GM18519 (cell line): ENCODE measurements around the gene PAIP2.
A peak's percentile ranks its signal among the peaks of the same experiment; 100 is the strongest.
"Not testable (repeated sequence)": the region's sequence is repeated elsewhere in the genome, so short reads cannot be mapped to it uniquely, and the experiment has no call there.

Experiments
- ATAC-seq: cut with Tn5 transposase; IDR thresholded peaks from one replicate; pipeline ENCODE4 v1.9.1; 2021; ENCODE audit warnings: mild to moderate bottlenecking, moderate library complexity; ENCODE audit not compliant: unreplicated experiment, low FRiP score

PAIP2 gene, protein sequence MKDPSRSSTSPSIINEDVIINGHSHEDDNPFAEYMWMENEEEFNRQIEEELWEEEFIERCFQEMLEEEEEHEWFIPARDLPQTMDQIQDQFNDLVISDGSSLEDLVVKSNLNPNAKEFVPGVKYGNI

DNA sequence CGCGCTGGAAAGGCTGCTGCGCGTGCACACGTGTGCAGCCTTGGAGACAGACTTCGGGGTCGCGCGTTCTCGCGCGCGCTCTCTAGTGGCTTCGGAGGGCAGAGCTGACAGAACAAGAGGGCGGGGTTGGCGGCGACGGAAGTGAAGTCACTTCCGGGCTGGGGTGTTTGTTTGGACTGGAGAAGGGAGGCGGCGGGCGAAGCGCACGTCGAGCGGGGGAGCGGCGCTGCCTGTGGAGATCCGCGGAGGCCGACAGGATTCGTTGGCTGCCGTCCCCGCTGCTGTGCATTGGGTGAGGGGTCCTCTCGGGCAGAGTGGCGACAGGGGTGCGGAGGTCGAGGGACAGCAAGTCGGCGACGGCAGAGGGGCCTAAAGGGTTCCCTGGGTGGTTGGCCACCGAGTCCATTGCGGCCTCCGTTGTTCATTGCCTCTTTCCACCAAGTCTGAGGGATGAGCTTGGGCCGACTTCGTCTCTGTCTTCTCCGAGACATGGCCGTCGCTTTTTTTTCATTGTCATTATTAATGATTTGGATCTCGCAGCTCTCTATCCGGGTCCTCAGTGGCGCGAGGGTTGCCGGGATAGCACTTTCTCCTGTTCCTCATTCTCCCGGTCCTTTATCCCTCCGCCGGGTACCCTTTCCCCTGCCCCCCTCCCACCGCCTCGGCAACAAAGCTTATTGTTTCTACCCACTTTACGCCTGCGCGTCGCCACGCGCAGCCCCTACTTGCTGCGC lies at the start of gene PAIP2:
TSS of gene PAIP2 (plus strand) at position 166 of the 734 bp plus-strand sequence. CDS start 21,931 bp downstream, outside the sequence.
- peak; percentile 87 for ATAC-seq

DNA sequence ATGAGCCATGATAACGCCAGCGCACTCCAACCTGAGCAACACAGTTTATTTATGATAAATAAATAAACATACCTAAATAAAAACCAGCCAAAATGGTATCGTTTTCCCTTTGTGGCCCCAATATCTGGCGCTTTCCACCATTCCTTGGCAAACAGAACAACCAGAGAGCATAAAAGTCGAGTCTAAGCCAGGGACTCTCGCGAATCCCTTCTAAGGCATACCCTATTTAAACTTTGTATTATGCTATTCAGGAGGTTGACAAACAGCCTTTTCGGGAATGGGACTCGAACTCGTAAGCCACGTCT lies 48.5 kb upstream of the PAIP2 start:
- ATAC-seq = no peak

DNA sequence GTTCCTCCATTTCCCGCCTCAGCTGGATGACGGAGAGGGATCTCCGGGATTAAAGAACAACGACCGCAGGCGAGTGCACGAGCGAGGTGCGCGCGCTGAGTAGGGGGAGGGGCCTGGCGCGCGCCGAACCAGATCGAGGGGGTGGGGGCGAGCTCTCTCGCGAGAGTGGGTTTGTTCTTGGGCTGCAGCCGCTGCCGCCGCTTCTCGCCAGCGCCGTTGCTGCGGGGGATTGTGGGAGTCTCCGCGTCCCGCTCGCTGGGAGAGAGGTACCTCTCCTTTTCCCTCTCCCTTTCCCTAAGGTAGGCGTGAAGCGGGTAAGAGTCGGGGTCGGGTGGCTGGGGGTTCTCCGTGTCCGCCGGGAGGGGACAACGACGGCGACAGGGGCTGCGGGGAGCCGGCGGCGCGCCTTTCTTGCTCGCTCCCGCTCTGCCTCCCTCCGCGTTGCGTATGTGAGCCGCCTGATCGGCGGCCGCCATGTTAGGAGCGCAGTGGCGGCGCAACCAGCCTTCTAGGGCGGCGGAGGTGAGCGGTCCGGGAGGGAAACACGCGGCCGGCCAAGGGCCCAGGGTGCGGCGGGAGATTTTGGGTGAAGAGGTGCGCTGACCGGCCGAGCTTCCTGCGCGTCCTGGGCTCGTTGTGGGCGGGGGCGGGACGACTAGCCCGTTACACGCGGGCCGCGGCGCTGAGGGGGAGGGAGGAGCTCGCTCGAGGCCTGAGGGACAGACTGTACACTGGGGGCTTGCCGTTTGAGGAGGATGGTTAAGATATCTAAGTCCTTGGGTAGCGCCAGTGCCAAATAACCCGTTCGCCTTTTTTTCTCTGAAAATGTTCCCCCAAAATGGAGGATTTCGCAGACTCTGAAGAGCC lies 47.9 kb upstream of the PAIP2 start, which contains the start of gene MATR3:
TSS of gene MATR3 (plus strand) at position 234 of the 867 bp plus-strand sequence. CDS start 13,676 bp downstream, outside the sequence.
- peak; percentile 57 for ATAC-seq

DNA sequence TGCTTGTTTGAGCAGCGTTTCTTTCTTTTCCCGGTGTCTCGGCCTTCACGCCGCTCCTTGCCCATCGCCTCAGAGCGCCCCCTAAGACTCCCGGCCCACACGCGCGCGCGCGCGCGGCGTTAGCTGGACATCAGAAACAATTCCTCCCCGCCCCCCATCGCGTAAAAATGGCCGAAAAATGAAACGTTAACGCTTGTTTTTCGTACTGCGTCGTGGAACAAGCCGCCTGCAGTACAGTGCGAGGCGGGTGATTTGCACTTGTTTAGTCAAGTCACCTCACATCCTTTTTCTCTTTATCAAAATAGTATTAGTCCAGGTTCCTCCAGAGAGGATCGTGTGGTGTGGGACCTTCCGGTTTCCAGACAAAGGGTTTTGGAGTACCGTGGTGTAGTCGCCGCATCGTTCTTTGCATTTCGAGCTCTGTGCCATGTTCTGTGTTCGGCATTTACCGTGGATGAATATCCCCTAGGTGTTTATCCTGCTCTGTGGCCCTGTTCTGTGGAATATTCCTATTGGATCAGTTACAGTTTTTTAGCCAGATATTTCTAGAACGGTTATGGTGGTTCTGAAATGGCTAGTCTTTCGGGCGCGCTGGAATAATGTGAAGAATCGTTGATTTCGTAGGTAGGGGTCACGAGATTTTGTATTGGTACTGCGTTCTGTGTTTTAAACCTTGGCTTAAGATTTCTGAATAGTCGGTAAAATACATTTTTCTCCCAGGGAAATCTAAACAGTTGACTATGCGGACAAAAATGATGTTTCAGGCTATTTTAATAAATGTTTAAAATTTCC lies 47.1 kb upstream of the PAIP2 start:
- peak; percentile 3 for ATAC-seq

DNA sequence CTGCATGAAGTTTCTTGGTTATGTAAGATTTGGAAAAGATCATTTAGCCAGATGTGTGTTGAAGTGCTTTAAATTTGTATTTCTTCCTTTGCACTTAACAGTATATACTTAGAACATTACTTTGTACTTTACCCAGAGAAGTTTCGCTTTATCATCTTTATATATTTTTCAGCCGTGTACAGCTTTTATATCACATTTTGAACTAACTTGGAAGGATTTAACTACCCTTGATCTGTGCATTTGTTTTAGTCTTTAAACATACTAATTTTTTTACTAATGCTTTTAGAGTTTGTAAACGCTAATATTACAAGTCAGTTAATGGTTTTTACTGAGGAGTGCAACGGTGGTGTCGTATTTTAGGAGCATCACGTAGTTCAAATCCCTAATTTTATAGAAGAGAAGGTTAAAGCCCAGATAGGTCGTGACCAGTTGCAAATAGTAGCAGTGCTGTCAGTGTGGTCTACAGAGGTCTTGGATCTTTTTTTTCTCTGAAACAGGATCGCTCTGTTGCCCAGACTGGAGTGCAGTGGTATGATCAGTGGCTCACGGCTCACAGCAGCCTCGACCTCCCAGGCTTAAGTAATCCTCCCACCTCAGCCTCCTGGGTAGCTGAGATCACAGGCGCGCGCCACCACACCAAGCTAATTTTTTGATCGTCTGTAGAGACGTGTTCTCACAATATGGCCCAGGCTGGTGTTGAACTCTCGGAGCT lies 46.2 kb upstream of the PAIP2 start:
- no peak for ATAC-seq

DNA sequence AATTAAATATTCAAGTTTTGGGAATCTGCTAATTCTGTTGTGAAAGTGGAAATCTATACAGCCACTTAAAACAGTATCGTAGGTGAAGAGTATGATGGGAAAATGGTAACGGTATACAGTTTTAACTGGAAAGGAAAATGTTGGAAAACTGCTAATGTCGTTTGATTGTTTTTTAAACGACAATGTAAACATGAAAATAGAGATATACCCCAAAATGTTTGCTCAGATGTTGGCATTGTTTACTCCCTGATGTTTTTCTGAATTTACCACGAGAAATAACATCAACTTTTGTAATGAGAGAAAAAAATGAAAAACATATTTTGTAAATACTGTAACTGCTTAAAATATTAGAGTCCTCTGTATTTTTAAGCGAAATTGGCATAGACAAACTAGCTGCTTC lies 45.5 kb upstream of the PAIP2 start:
- no peak for ATAC-seq

DNA sequence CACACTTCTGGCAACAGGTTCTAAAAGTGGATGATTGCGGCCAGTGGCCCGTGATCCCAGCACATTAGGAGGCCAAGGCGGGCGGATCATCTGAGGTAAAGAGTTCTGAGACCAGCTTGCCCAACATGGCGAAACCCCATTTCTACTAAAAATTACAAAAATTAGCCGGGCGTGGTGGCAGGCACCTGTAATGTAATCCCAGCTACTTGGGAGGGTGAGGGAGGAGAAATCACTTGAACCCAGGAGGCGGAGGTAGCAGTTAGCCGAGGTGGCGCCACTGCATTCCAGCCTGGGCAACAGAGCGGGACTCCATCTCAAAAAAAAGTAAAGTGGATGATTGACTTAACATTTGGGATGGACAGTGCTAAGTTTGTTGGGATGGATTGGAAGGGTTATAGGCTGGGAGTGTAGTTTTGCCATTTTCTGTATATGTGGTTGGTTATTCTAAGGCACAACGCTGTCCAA lies 44.8 kb upstream of the PAIP2 start:
- no peak for ATAC-seq

DNA sequence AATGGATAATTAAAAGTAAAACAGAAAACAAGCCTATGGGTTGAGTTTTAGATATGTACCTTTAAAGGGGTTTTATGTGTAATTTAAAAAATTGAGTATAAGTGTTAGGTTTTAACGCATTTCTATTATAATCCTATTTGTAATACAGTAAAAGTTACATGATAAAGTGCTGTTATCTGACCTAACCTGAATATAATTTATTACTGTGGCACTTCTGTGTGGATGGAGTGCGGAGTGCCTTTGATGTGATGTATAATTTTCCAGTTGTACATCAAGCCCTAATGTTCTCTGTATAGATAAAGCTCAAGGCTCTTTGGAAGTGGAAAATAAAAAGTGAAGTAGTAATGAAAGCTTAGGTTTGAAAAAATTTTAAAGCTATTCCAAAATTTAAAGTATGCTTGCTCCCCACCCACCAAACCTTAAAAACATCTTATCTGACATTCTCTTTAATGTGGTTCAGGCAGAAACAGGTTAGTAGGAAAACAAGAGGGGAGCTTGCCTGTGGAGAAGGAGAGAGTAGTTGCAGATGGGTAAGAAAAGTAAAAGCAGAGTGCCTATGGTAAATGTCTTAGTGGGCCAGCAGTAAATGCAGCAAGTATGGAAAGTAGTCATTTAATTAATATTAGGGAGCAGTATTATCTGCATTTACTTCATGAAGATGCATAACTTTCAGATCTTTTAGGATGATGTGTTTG lies 44.1 kb upstream of the PAIP2 start:
- ATAC-seq = no peak

DNA sequence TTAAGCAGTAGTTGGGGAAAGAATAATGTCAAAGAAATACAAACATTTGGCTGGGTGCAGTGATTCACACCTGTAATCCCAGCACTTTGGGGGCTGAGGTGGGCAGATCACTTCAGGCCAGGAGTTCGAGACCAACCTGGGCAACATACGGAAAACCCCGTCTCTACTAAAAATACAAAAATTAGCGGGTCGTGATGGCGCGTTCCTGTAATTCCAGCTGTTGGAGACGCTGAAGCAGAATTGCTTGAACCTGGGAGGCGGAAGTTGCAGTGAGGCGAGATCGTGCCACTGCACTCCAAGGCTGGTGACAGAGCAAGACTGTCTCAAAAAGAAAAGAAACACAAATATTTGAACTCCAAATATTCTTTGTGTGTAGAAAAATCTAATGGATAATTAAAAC lies 43.4 kb upstream of the PAIP2 start:
- ATAC-seq = no peak

DNA sequence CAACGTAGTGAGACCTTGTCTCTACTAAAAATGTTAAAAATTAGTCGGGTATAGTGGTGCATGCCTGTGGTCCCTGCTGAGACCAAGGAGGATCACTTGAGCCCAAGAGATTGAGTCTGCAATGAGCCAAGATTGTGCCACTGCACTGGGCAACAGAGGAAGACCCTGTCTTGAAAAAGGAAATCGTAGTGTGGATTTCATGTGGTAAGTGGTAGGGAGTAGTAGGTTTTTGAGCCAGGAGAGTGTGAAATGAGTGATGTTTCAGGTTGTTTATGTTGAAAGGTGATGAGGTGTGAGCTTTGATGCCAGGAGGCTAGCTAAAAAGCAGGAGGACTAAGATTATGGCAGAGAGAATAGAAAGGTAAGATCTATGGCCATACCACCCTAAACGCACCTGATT lies 42.2 kb upstream of the PAIP2 start:
- no peak for ATAC-seq

DNA sequence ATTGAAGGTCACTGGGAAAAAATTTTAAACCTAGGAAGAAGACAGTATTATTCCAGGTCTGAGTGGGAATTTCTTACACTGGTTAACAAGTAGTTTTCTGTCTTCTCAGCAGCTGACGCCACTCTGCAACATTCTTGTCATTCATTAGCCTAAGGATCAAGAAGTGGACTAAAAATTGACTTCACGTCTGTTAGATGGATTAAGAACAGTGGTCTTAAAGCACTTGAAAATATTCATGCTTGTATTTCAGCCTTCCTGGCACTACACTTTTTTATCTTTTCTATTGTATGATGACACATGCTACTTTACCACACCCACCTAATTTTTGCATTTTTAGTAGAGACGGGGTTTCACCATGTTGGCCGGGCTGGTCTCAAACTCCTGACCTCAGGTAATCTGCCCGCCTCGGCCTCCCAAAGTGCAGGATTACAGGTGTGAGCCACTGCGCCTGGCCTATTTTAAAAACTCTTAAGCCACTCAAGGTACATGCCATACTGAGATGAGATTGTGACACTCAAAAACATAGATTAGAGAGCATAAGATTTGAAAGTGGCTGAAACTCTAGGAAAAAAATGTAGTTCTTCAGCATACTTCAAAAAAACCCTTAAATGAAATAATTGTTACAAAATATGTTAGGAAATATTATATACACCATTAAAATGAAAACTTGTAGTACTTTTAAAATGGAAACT lies 39.7 kb upstream of the PAIP2 start:
- ATAC-seq = no peak

DNA sequence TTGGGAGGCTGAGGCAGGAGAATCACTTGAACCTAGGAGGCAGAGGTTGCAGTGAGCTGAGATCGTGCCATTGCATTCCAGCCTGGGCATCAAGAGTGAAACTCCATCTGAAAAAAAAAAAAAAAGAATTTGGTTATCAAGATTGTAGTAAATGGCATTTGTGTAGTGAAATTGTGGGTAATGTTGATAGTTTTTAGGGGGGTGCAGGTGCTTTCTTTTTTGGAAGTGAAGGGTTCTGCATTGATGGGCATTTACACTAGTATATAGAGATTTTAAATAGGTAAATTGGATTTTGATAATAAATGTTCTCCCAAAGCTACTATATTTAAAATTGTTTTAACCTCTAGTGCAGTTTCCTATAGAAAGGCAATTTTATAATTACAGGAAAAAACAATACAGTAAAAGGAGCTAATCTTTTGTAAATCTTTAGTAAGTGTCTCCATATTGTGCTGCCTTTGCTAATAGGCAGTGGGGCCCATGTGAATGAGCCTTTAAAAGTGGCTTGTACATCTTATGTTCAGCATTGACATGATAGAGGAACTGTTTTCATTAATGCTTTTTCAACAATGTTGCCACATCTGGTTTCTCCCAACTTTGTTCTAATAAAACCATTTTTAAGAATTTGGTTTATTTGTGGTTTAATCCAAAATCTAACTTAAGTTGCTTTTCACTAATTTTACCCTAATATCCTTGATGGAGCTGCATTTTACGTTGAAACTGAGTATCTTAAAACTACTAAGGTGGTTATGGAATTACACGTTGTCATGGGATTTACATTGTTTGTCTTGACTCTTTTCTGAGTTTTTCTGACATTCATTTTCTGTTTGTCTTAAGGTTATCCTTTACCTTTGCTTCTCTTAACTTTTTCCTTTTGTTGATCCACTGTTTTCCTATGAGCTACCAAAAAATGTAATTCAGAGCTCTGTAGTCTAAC lies 37.0 kb upstream of the PAIP2 start:
- no peak for ATAC-seq

DNA sequence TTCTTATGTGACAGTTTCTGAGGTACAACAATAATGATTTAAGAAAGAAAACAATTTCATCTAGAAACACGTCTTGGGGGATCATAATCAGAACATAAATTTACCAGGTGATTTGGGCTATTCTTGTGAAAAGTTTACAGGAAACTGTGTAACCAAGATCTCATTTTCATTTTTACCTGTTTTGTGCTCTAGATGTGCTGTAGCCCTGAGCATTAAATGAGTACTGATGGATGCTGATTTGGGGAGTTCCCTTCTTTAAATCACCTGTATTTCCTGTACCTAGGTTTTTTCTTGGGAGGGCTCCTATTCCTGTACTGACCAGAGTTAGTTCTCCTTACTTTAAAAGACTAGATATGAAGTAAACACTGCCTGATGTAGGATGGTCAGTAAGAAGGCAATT lies 35.5 kb upstream of the PAIP2 start:
- ATAC-seq = no peak

DNA sequence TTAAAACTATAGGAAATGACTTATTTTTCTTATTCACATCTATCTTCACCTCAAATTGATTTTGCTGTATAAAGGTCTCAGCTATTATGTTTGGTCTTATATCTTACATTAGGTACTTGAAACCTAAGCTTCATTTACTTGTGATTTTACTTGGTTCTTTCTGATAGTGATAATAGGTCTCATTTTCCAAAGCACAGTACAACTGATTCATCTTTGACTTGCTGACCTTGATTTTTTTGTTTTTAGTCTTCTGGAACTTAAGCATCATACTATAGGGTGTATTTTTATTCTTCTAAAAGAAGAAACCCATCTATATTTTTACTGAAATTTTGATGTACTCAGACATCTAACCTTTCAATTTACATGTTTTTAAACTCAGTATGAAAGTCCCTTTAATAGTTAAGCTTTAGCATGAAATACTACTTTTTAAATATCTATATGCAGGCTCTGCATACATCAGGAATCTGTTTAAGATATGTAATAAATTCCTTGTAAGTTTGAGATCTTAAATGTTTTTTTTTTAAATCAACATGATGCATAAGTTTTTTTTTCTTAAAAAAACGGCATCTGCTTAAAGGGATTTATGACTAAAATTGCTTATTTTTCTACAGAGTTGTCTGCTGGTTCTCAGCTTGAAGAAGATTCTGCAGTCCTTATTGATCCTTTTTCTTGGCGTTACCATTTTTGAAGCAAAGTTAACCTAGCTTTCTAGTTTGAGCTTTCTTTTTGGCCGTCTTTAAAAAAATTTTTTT lies 34.9 kb upstream of the PAIP2 start:
- ATAC-seq = no peak

DNA sequence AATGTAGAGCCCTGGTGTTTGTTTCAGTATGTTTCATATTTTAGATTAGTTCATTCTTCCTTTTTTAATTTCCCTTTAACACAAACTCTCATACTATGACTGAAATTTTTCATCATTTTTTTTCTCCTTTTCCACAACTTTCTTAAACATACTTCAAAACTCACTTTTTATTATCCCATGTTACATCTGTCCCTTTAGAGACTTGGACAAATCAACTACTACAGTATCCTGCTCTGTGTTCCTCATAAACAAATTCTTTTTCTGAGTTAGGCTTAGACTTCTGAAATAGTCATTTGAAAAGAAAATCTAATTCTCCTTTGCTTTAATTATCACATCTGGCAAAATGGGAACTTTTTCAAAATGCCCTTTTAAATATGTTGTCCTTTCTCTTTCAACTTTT lies 32.9 kb upstream of the PAIP2 start:
- no peak for ATAC-seq

DNA sequence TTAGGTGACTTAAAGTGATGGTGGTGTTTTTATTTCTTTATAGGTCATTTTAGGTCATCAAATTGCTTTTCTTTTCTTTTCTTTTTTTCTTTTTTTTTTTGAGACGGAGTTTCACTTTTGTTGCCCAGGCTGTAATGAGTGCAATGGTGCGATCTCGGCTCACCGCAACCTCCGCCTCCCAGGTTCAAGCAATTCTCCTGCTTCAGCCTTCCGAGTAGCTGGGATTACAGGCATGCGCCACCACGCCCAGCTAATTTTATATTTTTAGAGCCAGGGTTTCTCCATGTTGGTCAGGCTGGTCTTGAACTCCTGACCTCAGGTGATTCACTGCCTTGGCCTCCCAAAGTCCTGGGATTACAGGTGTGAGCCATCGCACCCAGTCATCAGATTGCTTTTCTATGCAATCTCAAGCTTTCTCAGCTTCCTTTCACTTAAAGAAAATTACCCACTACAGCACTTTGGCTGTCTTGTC lies 30.9 kb upstream of the PAIP2 start:
- ATAC-seq = not testable (repeated sequence)

DNA sequence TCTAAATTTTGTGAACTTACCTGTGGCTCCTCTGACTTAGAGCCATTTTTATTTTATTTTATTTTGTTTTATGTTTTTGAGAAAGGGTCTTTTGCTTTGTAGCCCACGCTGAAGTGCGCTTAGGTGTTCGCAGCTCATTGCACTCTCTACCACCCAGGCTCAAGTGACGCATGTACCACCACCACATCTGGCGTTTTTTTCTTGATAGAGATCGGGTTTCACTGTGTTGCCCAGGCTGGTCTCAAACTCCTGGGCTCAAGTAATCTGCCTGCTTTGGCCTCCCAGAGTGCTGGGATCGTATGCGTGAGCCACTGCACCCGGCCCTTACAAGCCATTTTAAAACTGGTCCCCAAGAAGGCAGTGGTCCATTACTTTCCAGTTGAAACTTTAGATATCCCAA lies 29.6 kb upstream of the PAIP2 start:
- ATAC-seq = no peak
